ENCODE data around the gene UBTD2.

UBTD2 gene

DNA sequence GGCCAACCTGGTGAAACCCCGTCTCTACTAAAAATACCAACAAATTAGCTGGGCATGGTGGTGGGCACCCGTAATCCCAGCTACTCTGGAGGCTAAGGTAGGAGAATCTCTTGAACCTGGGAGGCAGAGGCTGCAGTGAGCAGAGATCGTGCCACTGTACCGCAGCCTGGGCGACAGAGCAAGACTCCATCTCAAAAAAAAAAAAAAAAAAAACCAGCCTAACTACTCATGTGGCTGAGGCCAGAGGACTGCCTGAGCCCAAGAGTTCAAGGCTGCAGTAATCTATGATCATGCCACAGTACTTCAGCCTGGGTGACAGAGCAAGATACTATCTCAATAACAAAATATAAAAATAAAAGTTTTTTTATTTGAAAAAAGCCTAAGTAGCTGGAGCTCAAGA lies 3.2 kb downstream of the UBTD2 start:
- no peak for ATAC-seq

DNA sequence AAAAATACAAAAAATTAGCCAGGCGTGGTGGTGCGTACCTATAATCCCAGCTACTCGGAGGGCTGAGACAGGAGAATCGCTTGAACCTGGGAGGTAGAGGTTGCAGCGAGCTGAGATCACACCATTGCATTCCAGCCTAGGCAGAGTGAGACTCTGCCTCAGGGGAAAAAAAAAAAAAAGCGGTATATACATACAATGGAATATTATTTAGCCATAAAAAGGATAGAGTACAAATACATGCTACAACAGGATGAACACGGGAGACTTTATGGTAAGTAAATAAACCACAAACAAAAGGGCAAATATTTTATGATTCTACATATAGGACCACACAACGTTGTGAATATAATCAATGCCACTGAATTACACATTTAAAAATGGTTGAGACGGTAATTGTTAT lies 5.2 kb downstream of the UBTD2 start:
- no peak for ATAC-seq
- TF ChIP-seq ZNF70 (CRISPR knock-in tag; IDR thresholded peaks at IDR 0.05): no peak
- TF ChIP-seq, protein P1, sequence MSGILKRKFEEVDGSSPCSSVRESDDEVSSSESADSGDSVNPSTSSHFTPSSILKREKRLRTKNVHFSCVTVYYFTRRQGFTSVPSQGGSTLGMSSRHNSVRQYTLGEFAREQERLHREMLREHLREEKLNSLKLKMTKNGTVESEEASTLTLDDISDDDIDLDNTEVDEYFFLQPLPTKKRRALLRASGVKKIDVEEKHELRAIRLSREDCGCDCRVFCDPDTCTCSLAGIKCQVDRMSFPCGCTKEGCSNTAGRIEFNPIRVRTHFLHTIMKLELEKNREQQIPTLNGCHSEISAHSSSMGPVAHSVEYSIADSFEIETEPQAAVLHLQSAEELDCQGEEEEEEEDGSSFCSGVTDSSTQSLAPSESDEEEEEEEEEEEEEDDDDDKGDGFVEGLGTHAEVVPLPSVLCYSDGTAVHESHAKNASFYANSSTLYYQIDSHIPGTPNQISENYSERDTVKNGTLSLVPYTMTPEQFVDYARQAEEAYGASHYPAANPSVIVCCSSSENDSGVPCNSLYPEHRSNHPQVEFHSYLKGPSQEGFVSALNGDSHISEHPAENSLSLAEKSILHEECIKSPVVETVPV (CRISPR knock-in tag; IDR thresholded peaks at IDR 0.05): no peak
- TF ChIP-seq, protein P2, sequence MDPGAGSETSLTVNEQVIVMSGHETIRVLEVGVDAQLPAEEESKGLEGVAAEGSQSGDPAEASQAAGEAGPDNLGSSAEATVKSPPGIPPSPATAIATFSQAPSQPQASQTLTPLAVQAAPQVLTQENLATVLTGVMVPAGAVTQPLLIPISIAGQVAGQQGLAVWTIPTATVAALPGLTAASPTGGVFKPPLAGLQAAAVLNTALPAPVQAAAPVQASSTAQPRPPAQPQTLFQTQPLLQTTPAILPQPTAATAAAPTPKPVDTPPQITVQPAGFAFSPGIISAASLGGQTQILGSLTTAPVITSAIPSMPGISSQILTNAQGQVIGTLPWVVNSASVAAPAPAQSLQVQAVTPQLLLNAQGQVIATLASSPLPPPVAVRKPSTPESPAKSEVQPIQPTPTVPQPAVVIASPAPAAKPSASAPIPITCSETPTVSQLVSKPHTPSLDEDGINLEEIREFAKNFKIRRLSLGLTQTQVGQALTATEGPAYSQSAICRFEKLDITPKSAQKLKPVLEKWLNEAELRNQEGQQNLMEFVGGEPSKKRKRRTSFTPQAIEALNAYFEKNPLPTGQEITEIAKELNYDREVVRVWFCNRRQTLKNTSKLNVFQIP (CRISPR knock-in tag; IDR thresholded peaks at IDR 0.05; ENCODE audit: borderline replicate concordance, low read depth): no peak

More for the DNA sequence above, 3.2 kb downstream of the UBTD2 start:
- TF ChIP-seq TOX (CRISPR knock-in tag; IDR thresholded peaks at IDR 0.05; ENCODE audit: borderline replicate concordance) (no peak), ARNTL (CRISPR knock-in tag; IDR thresholded peaks at IDR 0.05; ENCODE audit: borderline replicate concordance, low read depth) (no peak), CSDC2 (CRISPR knock-in tag; IDR thresholded peaks at IDR 0.05) (no peak), SNAI2 (CRISPR knock-in tag; IDR thresholded peaks at IDR 0.05) (no peak), ZFP30 (CRISPR knock-in tag; IDR thresholded peaks at IDR 0.05) (no peak), ZC3H10 (CRISPR knock-in tag; IDR thresholded peaks at IDR 0.05) (no peak), OSR1 (CRISPR knock-in tag; IDR thresholded peaks at IDR 0.05) (no peak), ESRRG (CRISPR knock-in tag; IDR thresholded peaks at IDR 0.05) (no peak), RARB (CRISPR knock-in tag; IDR thresholded peaks at IDR 0.05) (no peak), PPARA (CRISPR knock-in tag; IDR thresholded peaks at IDR 0.05; ENCODE audit: borderline replicate concordance) (no peak), ISL1 (CRISPR knock-in tag; IDR thresholded peaks at IDR 0.05) (no peak), ZNF70 (CRISPR knock-in tag; IDR thresholded peaks at IDR 0.05) (no peak), GLIS3 (CRISPR knock-in tag; IDR thresholded peaks at IDR 0.05) (no peak), TCF4 (CRISPR knock-in tag; IDR thresholded peaks at IDR 0.05; ENCODE audit: borderline replicate concordance) (no peak), ZFP3 (CRISPR knock-in tag; IDR thresholded peaks at IDR 0.05) (no peak), ZNF8 (CRISPR knock-in tag; IDR thresholded peaks at IDR 0.05) (no peak), ZNF565 (CRISPR knock-in tag; conservative IDR thresholded peaks at IDR 0.05; ENCODE audit: low read depth) (no peak)
- TF ChIP-seq, protein P3, sequence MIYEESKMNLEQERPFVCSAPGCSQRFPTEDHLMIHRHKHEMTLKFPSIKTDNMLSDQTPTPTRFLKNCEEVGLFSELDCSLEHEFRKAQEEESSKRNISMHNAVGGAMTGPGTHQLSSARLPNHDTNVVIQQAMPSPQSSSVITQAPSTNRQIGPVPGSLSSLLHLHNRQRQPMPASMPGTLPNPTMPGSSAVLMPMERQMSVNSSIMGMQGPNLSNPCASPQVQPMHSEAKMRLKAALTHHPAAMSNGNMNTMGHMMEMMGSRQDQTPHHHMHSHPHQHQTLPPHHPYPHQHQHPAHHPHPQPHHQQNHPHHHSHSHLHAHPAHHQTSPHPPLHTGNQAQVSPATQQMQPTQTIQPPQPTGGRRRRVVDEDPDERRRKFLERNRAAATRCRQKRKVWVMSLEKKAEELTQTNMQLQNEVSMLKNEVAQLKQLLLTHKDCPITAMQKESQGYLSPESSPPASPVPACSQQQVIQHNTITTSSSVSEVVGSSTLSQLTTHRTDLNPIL (CRISPR knock-in tag; IDR thresholded peaks at IDR 0.05; ENCODE audit: low read depth): no peak
- TF ChIP-seq, protein P4, sequence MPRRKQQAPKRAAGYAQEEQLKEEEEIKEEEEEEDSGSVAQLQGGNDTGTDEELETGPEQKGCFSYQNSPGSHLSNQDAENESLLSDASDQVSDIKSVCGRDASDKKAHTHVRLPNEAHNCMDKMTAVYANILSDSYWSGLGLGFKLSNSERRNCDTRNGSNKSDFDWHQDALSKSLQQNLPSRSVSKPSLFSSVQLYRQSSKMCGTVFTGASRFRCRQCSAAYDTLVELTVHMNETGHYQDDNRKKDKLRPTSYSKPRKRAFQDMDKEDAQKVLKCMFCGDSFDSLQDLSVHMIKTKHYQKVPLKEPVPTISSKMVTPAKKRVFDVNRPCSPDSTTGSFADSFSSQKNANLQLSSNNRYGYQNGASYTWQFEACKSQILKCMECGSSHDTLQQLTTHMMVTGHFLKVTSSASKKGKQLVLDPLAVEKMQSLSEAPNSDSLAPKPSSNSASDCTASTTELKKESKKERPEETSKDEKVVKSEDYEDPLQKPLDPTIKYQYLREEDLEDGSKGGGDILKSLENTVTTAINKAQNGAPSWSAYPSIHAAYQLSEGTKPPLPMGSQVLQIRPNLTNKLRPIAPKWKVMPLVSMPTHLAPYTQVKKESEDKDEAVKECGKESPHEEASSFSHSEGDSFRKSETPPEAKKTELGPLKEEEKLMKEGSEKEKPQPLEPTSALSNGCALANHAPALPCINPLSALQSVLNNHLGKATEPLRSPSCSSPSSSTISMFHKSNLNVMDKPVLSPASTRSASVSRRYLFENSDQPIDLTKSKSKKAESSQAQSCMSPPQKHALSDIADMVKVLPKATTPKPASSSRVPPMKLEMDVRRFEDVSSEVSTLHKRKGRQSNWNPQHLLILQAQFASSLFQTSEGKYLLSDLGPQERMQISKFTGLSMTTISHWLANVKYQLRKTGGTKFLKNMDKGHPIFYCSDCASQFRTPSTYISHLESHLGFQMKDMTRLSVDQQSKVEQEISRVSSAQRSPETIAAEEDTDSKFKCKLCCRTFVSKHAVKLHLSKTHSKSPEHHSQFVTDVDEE (CRISPR knock-in tag; IDR thresholded peaks at IDR 0.05): no peak
- TF ChIP-seq, protein P5, sequence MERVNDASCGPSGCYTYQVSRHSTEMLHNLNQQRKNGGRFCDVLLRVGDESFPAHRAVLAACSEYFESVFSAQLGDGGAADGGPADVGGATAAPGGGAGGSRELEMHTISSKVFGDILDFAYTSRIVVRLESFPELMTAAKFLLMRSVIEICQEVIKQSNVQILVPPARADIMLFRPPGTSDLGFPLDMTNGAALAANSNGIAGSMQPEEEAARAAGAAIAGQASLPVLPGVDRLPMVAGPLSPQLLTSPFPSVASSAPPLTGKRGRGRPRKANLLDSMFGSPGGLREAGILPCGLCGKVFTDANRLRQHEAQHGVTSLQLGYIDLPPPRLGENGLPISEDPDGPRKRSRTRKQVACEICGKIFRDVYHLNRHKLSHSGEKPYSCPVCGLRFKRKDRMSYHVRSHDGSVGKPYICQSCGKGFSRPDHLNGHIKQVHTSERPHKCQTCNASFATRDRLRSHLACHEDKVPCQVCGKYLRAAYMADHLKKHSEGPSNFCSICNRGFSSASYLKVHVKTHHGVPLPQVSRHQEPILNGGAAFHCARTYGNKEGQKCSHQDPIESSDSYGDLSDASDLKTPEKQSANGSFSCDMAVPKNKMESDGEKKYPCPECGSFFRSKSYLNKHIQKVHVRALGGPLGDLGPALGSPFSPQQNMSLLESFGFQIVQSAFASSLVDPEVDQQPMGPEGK (CRISPR knock-in tag; IDR thresholded peaks at IDR 0.05; ENCODE audit: borderline replicate concordance): no peak

DNA sequence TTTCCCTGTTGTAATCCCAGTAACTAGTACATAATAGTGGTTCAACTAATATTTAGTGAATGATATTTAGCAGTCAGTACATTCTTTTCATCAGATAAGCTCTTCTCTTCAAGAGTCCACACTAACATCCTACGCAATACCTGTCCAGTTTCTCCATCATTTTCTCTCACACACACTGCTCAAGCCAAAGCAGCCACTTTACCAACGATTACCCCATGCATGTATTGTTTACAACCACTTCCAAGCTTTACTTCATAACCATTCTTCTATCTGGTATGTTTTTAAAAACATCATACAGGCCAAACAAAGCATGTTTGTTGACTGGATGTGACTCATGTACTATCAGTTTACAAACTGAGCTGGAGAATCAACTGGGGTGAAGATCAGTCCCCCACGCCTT lies 7.3 kb downstream of the UBTD2 start:
- peak; percentile 26; the same call in 1 of the 3 replicates for ATAC-seq
- TF ChIP-seq ZFP3 (CRISPR knock-in tag; IDR thresholded peaks at IDR 0.05) (no peak), ZNF565 (CRISPR knock-in tag; conservative IDR thresholded peaks at IDR 0.05; ENCODE audit: low read depth) (no peak), ZNF8 (CRISPR knock-in tag; IDR thresholded peaks at IDR 0.05) (no peak), CSDC2 (CRISPR knock-in tag; IDR thresholded peaks at IDR 0.05) (no peak), TCF4 (CRISPR knock-in tag; IDR thresholded peaks at IDR 0.05; ENCODE audit: borderline replicate concordance) (no peak), ESRRG (CRISPR knock-in tag; IDR thresholded peaks at IDR 0.05) (no peak), ARNTL (CRISPR knock-in tag; IDR thresholded peaks at IDR 0.05; ENCODE audit: borderline replicate concordance, low read depth) (no peak), ZC3H10 (CRISPR knock-in tag; IDR thresholded peaks at IDR 0.05) (no peak)
- TF ChIP-seq, protein P5 (CRISPR knock-in tag; IDR thresholded peaks at IDR 0.05; ENCODE audit: borderline replicate concordance): no peak
- TF ChIP-seq, protein P1 (CRISPR knock-in tag; IDR thresholded peaks at IDR 0.05): no peak
- TF ChIP-seq, protein P4 (CRISPR knock-in tag; IDR thresholded peaks at IDR 0.05): no peak
